HG03354 (cell line): Measurements from ENCODE around the gene MPPE1.
"Not testable (repeated sequence)": the region's sequence is repeated elsewhere in the genome, so short reads cannot be mapped to it uniquely, and the experiment has no call there.

ENCODE experiments used
- ATAC-seq: cut with Tn5 transposase; IDR thresholded peaks from one replicate; pipeline ENCODE4 v1.9.1; 2021; ENCODE audit warnings: mild to moderate bottlenecking; ENCODE audit not compliant: unreplicated experiment, poor library complexity, severe bottlenecking

The MPPE1 gene

GRCh38 chr18:11908182-11909060 is at the start of gene MPPE1:
TSS of gene MPPE1 (minus strand) at chr18:11908317. CDS start at chr18:11897264, 11,053 bp downstream.
- ATAC-seq = peak; percentile 85

- no peak for ATAC-seq
Measured at GRCh38 chr18:11957636-11958035, 49.5 kb upstream of the MPPE1 start.

GRCh38 chr18:11956371-11957308 is 48.5 kb upstream of the MPPE1 start:
- no peak for ATAC-seq

- no peak for ATAC-seq
Measured at GRCh38 chr18:11955239-11956029, 47.3 kb upstream of the MPPE1 start.

GRCh38 chr18:11953113-11953512 is 45.0 kb upstream of the MPPE1 start:
- no peak for ATAC-seq

GRCh38 chr18:11951390-11951851 is 43.3 kb upstream of the MPPE1 start:
- no peak for ATAC-seq

- no peak for ATAC-seq
Measured at GRCh38 chr18:11950824-11951223, 42.7 kb upstream of the MPPE1 start.

GRCh38 chr18:11948852-11949523 is 40.9 kb upstream of the MPPE1 start:
- ATAC-seq = no peak

- peak; percentile 91 for ATAC-seq
Measured at GRCh38 chr18:11947214-11948191, 39.4 kb upstream of the MPPE1 start.

- no peak for ATAC-seq
Measured at GRCh38 chr18:11946756-11947155, 38.6 kb upstream of the MPPE1 start.

GRCh38 chr18:11945834-11946659 is 37.9 kb upstream of the MPPE1 start:
- not testable (repeated sequence) for ATAC-seq

GRCh38 chr18:11944786-11945185 is 36.7 kb upstream of the MPPE1 start:
- no peak for ATAC-seq

GRCh38 chr18:11944252-11944651 is 36.1 kb upstream of the MPPE1 start:
- no peak for ATAC-seq

- no peak for ATAC-seq
Measured at GRCh38 chr18:11943551-11943950, 35.4 kb upstream of the MPPE1 start.

GRCh38 chr18:11940956-11941355 is 32.8 kb upstream of the MPPE1 start:
- ATAC-seq = no peak

- peak; percentile 53 for ATAC-seq
Measured at GRCh38 chr18:11937874-11938478, 29.9 kb upstream of the MPPE1 start.

GRCh38 chr18:11932393-11932792 is 24.3 kb upstream of the MPPE1 start:
- no peak for ATAC-seq
